Tibial nerve (tissue), 4 donors: ENCODE data around the gene KLF13. TPM values are rescaled to one million over a fixed set of nuclear protein-coding genes. Genes with fewer than 3 reads are reported as not detected.

Experiments used
- DNase-seq, 2 donors: peaks; one replicate each; pipeline ENCODE4 v3.0.0-alpha.2; 2019; ENCODE audit warnings: low spot score in 2 of 2
- H3K27ac ChIP-seq, 4 donors: fragments of 200-600 bp; sonication (generic) in 3 of 4; one replicate each; pipeline ENCODE4 v1.5.1; 2017 to 2019; ENCODE audit warnings: mild to moderate bottlenecking in 1 of 4
- H3K27me3 ChIP-seq, 2 donors: fragments of 200-600 bp; sonication (generic) in 1 of 2; one replicate each; pipeline versions ENCODE4 v1.5.1 to v1.6.0; 2017 to 2019
- H3K36me3 ChIP-seq, 3 donors: fragments of 200-600 bp; sonication (generic); one replicate each; pipeline ENCODE4 v1.5.1; 2018 to 2019
- H3K4me1 ChIP-seq, 4 donors: fragments of 200-600 bp; sonication (generic) in 3 of 4; one replicate each; pipeline ENCODE4 v1.5.1; 2017 to 2019
- H3K4me3 ChIP-seq, 4 donors: fragments of 200-600 bp; sonication (generic) in 3 of 4; one replicate each; pipeline ENCODE4 v1.5.1; 2017 to 2019; ENCODE audit warnings: mild to moderate bottlenecking in 1 of 4, moderate library complexity in 1 of 4
- H3K9me3 ChIP-seq, 4 donors: fragments of 200-600 bp; sonication (generic) in 3 of 4; one replicate each; pipeline ENCODE4 v1.5.1; 2017 to 2019
- EP300 ChIP-seq, 2 donors: sonication (generic); formaldehyde crosslinking; IDR thresholded peaks; one replicate each; pipeline ENCODE4 v1.6.1; 2017; ENCODE audit warnings: antibody characterized with exemption in 2 of 2, mild to moderate bottlenecking in 1 of 2
- POLR2A ChIP-seq, 2 donors: fragments of 450-650 bp; IDR thresholded peaks; one replicate each; pipeline ENCODE4 v1.6.1; 2017; ENCODE audit warnings: antibody characterized with exemption in 2 of 2, mild to moderate bottlenecking in 2 of 2, moderate library complexity in 2 of 2
- WGBS, 2 donors: methylation state at CpG; one replicate each; pipeline ENCODE4 v1.1.5; 2018; 5-methylcytosine and 5-hydroxymethylcytosine counted together
- total RNA-seq, 4 donors: library from RNA; depleted of rRNA; stranded (reverse); fragments of >200 nt; gene quantifications; one replicate each; pipeline ENCODE4 v1.1.0, GENCODE V29; 2016
- TF ChIP-seq, protein P1 (sequence below), 5 experiments: fragments of 200-600 bp in 3 of 5; fragments of 450-650 bp in 2 of 5; sonication (generic) in 3 of 5; IDR thresholded peaks; one replicate each; pipeline ENCODE4 v1.5.1; 2016 to 2019; ENCODE audit warnings: antibody characterized with exemption in 5 of 5, mild to moderate bottlenecking in 3 of 5, moderate library complexity in 2 of 5

The KLF13 gene
- total RNA-seq, 4 donors from 2014 or later, result 61.2 to 77.9 (median 75.1) TPM

DNA sequence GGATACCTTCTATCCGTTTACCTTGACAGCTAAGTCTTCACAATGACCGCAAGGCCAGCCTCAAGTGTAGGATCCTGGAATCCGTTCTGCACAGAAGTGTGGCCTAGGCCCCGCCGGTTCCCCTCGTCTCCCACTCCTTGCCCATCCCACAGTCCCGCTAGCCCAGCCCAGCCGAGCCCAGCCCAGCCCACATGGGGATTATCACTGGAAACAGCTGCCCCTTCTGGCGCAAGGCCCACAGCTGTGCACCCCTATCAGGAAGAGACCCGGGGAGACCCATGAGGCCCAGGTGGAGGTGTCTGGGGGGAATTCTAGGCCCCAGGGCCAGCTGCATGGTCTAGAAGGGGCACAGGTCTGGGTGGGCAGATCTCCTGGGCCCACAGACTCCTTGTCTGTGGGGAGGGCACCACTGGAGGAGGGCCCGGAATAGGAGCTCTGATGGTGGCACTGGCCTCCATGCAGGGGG is 27.9 kb upstream of the KLF13 start:
- peaks cover 0 to 71% (median 19%) of the 10 kb centered on the region in 4 donors for H3K4me1 ChIP-seq
- no peaks in the 10 kb centered on the region for H3K9me3 ChIP-seq
- H3K27ac ChIP-seq, result no peak overlapping the region
- no peaks in the 10 kb centered on the region for H3K27me3 ChIP-seq
- no peak overlapping the region for H3K4me3 ChIP-seq
- no peaks in the 10 kb centered on the region for H3K36me3 ChIP-seq
- peak in 1 of 2 donors; percentile 10 for DNase-seq
- WGBS, 2 donors, result 89 to 90% methylated on average over 10 to 11 of the region's 11 CpGs
- no peak for TF ChIP-seq EP300 (IDR thresholded peaks at IDR 0.05)
- TF ChIP-seq, protein P1, sequence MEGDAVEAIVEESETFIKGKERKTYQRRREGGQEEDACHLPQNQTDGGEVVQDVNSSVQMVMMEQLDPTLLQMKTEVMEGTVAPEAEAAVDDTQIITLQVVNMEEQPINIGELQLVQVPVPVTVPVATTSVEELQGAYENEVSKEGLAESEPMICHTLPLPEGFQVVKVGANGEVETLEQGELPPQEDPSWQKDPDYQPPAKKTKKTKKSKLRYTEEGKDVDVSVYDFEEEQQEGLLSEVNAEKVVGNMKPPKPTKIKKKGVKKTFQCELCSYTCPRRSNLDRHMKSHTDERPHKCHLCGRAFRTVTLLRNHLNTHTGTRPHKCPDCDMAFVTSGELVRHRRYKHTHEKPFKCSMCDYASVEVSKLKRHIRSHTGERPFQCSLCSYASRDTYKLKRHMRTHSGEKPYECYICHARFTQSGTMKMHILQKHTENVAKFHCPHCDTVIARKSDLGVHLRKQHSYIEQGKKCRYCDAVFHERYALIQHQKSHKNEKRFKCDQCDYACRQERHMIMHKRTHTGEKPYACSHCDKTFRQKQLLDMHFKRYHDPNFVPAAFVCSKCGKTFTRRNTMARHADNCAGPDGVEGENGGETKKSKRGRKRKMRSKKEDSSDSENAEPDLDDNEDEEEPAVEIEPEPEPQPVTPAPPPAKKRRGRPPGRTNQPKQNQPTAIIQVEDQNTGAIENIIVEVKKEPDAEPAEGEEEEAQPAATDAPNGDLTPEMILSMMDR (IDR thresholded peaks at IDR 0.05), result no peak
- no peak for TF ChIP-seq POLR2A (IDR thresholded peaks at IDR 0.05)

DNA sequence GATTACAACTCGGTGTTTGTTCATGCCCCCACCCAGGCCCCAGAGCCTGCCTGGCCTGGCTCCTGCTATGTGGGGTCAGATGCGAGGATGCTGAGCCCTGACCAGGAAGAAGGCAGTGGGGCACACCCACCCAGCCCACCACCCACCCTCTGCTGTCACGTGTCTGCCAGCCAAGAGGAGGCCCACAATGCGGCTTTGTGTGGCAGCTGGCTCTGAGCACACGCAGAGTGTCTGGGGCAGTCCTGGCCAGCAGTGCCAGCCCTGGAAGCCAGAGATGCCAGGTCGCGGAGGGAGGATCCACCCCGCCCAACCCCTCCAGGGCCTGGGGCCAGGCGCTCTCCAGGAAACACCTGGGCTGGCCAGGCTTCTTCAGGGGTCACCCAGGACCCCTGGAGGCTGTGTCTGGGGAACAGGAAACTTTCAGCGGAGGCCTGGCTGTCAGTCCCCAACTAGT is 26.4 kb upstream of the KLF13 start:
- DNase-seq, result peak in 1 of 2 donors; percentile 18
- H3K9me3 ChIP-seq, result no peaks in the 10 kb centered on the region
- peaks cover 0 to 73% (median 19%) of the 10 kb centered on the region in 4 donors for H3K4me1 ChIP-seq
- no peaks in the 10 kb centered on the region for H3K36me3 ChIP-seq
- no peaks in the 10 kb centered on the region for H3K27me3 ChIP-seq
- TF ChIP-seq EP300 (IDR thresholded peaks at IDR 0.05) (peak; percentile 33 to 83), POLR2A (IDR thresholded peaks at IDR 0.05) (no peak)
- H3K27ac ChIP-seq, result peak overlapping the region in 3 of 4 donors; percentile 66 to 83 (median 78)
- no peak overlapping the region for H3K4me3 ChIP-seq
- 53 to 58% methylated on average over 3 to 9 of the region's 10 CpGs for WGBS, 2 donors

DNA sequence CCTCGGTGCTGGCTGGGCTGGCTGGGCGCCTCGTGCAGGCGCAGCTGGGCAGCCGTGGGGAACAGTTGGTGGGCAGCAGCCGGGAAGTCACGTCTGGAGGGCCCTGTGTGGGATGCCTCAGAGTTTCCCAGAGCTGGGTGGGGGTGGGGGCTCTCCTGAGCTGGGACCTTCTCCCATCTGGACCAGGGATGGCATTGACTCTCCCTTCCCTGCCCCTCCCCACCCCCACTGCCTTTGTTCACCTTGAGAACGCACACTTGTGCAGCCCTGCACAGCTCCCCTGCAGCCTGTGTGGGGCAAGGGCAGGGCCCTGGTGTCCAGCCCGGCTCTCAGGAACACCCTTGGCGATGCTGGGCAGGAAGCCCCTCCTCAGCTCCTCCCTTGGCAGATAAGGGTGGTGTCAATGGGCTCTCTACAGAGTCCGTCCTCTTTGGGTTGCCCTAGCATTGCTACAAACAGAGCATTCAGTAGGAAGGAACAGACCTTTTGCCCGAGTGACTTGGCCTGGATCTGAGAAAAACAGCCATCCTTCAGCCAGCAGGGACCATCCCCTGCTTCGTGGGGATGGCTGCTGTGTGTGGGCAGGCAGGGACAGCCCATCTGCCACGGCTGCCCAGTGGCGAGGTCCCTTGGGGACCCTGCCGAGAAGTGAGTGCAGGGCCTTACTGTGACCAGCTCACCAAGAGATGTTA is 25.5 kb upstream of the KLF13 start:
- H3K27ac ChIP-seq, result peak overlapping the region in 3 of 4 donors; percentile 66 to 83 (median 78)

DNA sequence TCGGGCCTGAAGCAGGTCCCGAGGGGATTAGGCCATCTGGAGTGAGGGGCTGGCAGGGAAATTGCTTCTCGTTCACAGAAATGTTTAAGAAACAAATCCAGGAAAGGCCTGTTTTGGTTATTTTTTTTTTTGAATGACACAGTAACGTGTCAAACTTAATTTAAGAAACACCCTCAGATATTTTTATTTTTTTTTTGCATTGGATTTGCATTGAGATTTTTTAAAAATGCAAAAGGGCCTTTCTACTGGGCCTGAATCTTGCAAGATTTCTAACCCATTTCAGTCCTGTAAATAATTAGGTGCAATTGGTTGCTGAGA is 25.0 kb upstream of the KLF13 start:
- 57 to 63% methylated on average over 4 of the region's 4 CpGs for WGBS, 2 donors
- Histone ChIP-seq H3K9me3 (no peaks in the 10 kb centered on the region), H3K4me1 (peaks cover 0 to 68% (median 22%) of the 10 kb centered on the region in 4 donors), H3K4me3 (no peak overlapping the region), H3K27ac (peak overlapping the region in 3 of 4 donors; percentile 66 to 83 (median 78)), H3K27me3 (no peaks in the 10 kb centered on the region), H3K36me3 (no peaks in the 10 kb centered on the region)
- no peak for DNase-seq
- TF ChIP-seq, protein P1 (IDR thresholded peaks at IDR 0.05), result no peak
- TF ChIP-seq EP300 (IDR thresholded peaks at IDR 0.05) (no peak), POLR2A (IDR thresholded peaks at IDR 0.05) (no peak)

More for the DNA sequence above, 25.5 kb upstream of the KLF13 start:
- Histone ChIP-seq H3K9me3 (no peaks in the 10 kb centered on the region), H3K4me1 (peaks cover 0 to 68% (median 21%) of the 10 kb centered on the region in 4 donors), H3K27me3 (no peaks in the 10 kb centered on the region), H3K36me3 (no peaks in the 10 kb centered on the region), H3K4me3 (no peak overlapping the region)
- DNase-seq, result peak in 1 of 2 donors; percentile 13
- WGBS, 2 donors, result 51 to 55% methylated on average over 13 to 16 of the region's 16 CpGs
- TF ChIP-seq EP300 (IDR thresholded peaks at IDR 0.05) (no peak), POLR2A (IDR thresholded peaks at IDR 0.05) (no peak)

DNA sequence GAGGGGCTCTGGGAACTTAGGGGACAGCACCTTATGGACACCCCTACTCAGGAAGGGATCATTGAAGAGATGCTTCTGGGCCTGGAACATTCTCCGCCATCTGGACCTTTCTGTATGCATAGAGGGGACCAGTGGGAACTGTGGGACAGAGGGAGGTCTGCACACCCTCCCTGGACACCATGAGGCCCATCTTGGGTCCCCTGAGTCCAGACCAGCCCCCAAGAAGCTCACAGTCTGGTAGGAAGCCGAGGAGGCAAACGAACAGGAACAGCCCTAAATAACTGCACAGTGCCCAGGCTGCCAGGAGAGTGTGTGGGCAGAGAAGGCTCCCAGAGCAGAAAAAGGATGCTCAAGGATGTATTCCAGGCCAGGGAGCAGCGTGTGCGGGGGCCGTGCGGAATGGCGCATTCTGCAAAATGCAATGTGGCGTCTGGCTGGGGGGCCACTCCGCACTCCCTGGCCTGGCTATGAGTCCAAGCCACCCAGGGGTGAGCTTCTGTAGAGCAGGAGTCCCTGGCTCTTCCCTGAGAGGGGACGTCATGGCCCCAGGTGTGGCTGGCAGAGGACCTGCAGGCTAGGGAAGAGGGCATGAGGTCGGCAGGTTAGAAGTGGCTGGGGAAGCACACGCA is 24.5 kb upstream of the KLF13 start:
- Histone ChIP-seq H3K36me3 (no peaks in the 10 kb centered on the region), H3K4me1 (peaks cover 0 to 68% (median 22%) of the 10 kb centered on the region in 4 donors), H3K9me3 (no peaks in the 10 kb centered on the region), H3K27me3 (no peaks in the 10 kb centered on the region), H3K4me3 (no peak overlapping the region), H3K27ac (no peak overlapping the region)
- no peak for DNase-seq
- TF ChIP-seq EP300 (IDR thresholded peaks at IDR 0.05), result no peak
- TF ChIP-seq POLR2A (IDR thresholded peaks at IDR 0.05), result no peak
- TF ChIP-seq, protein P1 (IDR thresholded peaks at IDR 0.05), result no peak
- WGBS, 2 donors, result 77 to 84% methylated on average over 12 to 13 of the region's 13 CpGs
